ENCODE results near the gene NUDCD3. TPM values are rescaled to one million over a fixed set of nuclear protein-coding genes. Genes with fewer than 3 reads are reported as not detected.

The NUDCD3 gene
- polyA plus RNA-seq, 1 experiment: 61.4 TPM

DNA sequence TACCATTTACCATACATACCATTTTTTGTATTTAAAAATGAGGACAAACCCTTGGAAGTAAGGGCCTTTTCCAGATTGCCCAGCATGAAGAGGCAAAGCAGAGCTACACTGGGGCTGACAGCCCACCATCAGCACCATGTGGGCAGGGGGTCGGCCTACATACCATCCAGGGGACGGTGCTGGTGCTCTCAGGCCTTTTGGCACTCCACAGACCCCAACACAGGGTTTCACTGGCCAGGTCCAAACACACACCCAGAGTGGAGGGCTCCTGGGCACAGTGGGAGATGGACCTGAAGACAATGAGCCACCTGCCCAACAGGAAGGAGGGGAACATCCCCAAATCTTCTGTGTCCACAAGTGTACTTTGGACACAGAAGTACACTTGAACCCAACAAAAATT lies 95.8 kb downstream of the NUDCD3 start:
- no peaks in the 10 kb centered on the region for H3K27me3 ChIP-seq (ENCODE audit: control insufficient read depth, insufficient read depth, low read length)
- no peak for DNase-seq (ENCODE audit: low read depth, low spot score)
- ChIA-PET CTCF (no interaction called here), POLR2A (no interaction called here)
- no peak overlapping the region for H3K4me3 ChIP-seq (ENCODE audit: low read depth, low read length)
- TF ChIP-seq, protein P1, sequence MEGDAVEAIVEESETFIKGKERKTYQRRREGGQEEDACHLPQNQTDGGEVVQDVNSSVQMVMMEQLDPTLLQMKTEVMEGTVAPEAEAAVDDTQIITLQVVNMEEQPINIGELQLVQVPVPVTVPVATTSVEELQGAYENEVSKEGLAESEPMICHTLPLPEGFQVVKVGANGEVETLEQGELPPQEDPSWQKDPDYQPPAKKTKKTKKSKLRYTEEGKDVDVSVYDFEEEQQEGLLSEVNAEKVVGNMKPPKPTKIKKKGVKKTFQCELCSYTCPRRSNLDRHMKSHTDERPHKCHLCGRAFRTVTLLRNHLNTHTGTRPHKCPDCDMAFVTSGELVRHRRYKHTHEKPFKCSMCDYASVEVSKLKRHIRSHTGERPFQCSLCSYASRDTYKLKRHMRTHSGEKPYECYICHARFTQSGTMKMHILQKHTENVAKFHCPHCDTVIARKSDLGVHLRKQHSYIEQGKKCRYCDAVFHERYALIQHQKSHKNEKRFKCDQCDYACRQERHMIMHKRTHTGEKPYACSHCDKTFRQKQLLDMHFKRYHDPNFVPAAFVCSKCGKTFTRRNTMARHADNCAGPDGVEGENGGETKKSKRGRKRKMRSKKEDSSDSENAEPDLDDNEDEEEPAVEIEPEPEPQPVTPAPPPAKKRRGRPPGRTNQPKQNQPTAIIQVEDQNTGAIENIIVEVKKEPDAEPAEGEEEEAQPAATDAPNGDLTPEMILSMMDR (IDR thresholded peaks at IDR 0.05; ENCODE audit: low read depth, low read length): no peak
- H3K27ac ChIP-seq (ENCODE audit: low read depth, low read length): no peak overlapping the region
- no peaks in the 10 kb centered on the region for H3K9me3 ChIP-seq (ENCODE audit: control insufficient read depth, insufficient read depth, low read length)

DNA sequence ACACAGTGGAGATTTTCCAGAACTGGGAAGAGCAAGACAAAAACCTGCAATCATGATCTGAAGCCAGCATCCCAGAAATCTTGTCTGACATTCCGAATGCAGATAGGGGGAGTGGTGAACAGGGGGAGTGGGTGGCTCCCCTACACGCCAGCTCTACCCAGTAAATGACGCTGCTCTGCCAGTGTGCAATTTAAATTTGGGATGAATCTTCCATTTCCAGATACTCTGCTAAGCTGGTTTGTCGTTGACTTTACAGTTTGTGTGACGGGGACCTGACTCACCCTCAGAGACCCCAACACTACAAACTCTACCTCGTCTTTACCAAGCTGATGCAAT lies 96.4 kb downstream of the NUDCD3 start:
- POLR2A ChIA-PET: no interaction called here

DNA sequence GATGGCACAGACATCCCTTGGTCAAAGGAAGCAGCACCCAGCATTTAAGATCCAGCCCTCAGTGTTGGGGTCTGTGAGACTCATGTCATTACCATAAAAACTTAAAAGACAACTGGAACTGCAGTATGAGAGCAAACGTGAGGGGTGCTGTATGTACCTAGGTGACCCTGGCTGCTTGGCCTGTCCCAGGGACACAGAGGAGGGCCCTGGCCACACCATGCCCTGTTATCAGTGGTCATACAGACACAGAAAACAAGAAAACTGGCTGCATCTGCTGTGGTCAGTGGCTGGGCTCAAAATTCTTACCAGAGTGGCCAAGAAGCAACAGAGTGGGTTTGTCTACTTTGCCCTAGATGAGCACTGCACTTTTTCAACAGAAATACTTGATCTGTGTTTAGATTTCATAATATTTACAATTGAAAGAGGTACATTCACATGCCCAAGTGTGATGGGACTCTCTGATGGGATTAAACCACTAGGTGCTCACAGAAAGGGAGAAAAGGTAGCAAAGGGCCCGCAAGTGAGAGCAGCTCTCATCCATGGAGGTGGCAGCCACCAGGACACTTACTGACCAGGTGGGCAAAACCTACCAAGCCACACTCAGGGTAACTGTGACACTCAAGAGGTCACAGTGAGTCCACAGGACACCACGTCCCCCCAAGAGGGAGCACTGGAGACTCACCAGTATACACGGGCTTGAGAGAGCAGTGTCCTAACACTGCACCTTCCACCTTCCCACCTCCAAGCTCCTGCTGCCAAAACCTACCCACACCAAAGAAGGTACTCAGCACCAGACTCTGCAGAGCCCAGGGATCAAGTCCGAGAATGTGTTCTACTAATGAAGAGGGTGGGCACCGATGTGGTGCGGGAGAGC lies 97.0 kb downstream of the NUDCD3 start:
- Histone ChIP-seq H3K27me3 (ENCODE audit: control insufficient read depth, insufficient read depth, low read length) (no peaks in the 10 kb centered on the region), H3K27ac (ENCODE audit: low read depth, low read length) (no peak overlapping the region), H3K4me3 (ENCODE audit: low read depth, low read length) (no peak overlapping the region), H3K9me3 (ENCODE audit: control insufficient read depth, insufficient read depth, low read length) (no peaks in the 10 kb centered on the region)
- POLR2A ChIA-PET: interaction anchor here (0.6 kb wide), 1 partner anchor 15 kb away, joined by 3 read pairs; no protein-coding TSS in a partner anchor
- TF ChIP-seq, protein P1 (IDR thresholded peaks at IDR 0.05; ENCODE audit: low read depth, low read length): no peak
- CTCF ChIA-PET: no interaction called here
- DNase-seq (ENCODE audit: low read depth, low spot score): no peak

More for the DNA sequence above, 96.4 kb downstream of the NUDCD3 start:
- Histone ChIP-seq H3K9me3 (ENCODE audit: control insufficient read depth, insufficient read depth, low read length) (no peaks in the 10 kb centered on the region), H3K4me3 (ENCODE audit: low read depth, low read length) (no peak overlapping the region), H3K27me3 (ENCODE audit: control insufficient read depth, insufficient read depth, low read length) (no peaks in the 10 kb centered on the region), H3K27ac (ENCODE audit: low read depth, low read length) (no peak overlapping the region)
- no peak for DNase-seq (ENCODE audit: low read depth, low spot score)
- CTCF ChIA-PET: no interaction called here
- TF ChIP-seq, protein P1 (IDR thresholded peaks at IDR 0.05; ENCODE audit: low read depth, low read length): no peak

DNA sequence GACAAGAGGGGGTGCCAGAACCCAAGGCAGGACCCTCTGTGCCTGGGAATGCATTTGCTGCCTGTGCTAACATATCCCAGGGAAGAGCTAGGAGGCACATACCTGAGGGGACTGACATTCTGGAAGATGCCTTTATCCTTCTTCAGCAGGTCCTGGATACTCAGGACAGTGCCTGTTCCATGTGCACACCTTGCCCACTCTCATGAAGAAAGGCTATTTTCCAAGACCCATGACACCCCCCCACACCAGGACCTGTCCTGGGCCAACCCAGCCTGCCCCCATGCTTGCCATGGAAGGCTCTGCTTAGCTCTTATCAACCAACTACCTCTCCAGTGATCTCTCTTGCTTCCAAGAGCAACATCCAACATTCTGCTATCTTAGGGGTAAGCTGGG lies 97.8 kb downstream of the NUDCD3 start:
- Histone ChIP-seq H3K27me3 (ENCODE audit: control insufficient read depth, insufficient read depth, low read length) (no peaks in the 10 kb centered on the region), H3K9me3 (ENCODE audit: control insufficient read depth, insufficient read depth, low read length) (no peaks in the 10 kb centered on the region), H3K27ac (ENCODE audit: low read depth, low read length) (no peak overlapping the region), H3K4me3 (ENCODE audit: low read depth, low read length) (no peak overlapping the region)
- POLR2A ChIA-PET: no interaction called here
- CTCF ChIA-PET: interaction anchor here (0.7 kb wide), 1 partner anchor 81 kb away, joined by 3 read pairs; no protein-coding TSS in a partner anchor
- TF ChIP-seq, protein P1 (IDR thresholded peaks at IDR 0.05; ENCODE audit: low read depth, low read length): no peak
- DNase-seq (ENCODE audit: low read depth, low spot score): no peak

Data from AG04450 (cell line).